Prostate gland (tissue), 2 donors: ENCODE data around the gene BMERB1.

Experiments used
- CTCF ChIP-seq, 4 experiments: fragments of 200-600 bp in 2 of 4; fragments of 450-650 bp in 2 of 4; sonication (generic) in 2 of 4; IDR thresholded peaks; 1 replicate in 3 of 4; 2 replicates in 1 of 4; pipeline ENCODE4 v1.5.1; 2016 to 2019; ENCODE audit warnings: antibody characterized with exemption in 4 of 4, mild to moderate bottlenecking in 2 of 4, moderate library complexity in 2 of 4
- POLR2A ChIP-seq: fragments of 450-650 bp; IDR thresholded peaks from one replicate; pipeline ENCODE4 v1.6.1; 2016; ENCODE audit warnings: antibody characterized with exemption, mild to moderate bottlenecking

DNA sequence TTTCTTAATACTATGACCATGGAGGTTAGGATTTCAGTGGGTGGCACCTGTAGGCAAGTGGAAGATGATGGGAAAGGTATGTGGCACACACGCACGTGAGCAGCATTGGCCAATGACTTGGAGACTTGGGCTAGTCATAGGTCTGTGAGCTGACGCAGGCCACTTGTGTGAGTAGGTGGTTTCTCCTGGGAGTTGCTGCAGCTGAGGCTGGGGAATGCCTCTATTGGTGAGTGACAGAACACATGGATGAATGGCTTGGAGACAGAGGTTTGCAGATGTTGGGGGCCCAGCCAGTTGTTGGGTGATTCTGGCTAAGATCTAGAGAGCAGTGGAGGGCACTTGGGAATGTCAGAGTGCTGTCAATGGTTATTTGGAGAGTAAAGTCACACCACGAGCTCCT lies 144.4 kb downstream of the BMERB1 start:
- TF ChIP-seq CTCF (IDR thresholded peaks at IDR 0.05), result no peak
- TF ChIP-seq POLR2A, result no peak
